Activated naive CD4-positive, alpha-beta T cell treated with Interleukin-2 at 50 U/mL for 16 hours (primary cell): ENCODE results near the gene TAF3.

Experiments used
- DNase-seq: peaks from one replicate; pipeline ENCODE4 v3.0.0-alpha.2; 2020

TAF3 gene

DNA sequence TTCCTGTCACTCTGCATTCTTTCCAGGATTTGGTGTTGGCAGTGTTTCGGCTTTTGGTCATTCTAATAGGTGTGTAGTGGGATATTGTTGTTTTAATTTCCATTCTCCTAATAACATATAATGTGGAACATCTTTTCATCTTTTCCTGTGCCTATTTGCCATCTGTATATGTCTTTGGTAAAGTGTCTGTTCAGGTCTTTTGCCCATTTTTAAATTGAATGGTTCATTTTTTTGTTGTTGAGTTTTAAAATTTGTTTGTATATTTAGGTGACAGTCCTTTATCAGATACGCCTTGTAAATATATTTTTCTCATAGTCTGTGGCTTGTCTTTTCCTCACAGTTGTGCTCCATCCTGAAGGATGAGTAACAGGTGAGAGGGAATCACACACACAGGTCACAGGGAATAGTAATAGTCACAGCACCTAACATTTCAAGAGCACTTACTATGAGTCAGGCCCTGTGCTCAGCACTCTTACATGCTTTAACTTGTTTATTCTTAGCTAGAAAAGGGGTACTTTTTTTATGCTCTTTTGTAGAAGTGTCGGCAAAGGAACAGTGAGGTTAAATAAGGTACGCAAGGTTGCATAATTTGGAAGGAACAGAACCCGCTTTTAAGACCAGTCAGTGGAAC is 119.1 kb downstream of the TAF3 start:
- no peak for DNase-seq

DNA sequence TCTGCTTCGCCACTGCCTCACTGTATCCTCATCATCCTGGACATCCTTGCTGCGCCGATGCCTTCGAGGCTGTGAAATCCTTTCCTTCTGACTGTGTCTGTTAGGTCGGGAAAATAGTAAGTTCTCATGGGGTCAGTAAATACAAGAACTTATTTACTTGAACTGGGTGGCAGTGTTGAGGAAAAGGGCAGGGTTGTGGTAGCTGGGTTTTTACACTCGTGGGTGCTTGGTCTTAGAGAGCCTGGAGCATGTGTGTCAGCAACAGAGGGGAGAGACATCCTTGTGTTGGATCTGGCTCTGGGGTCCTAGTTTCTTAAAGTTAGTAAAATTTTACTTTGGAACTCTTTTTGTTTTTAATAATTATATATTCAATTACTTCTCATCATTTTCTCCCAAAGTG is 123.3 kb downstream of the TAF3 start:
- DNase-seq, result no peak

DNA sequence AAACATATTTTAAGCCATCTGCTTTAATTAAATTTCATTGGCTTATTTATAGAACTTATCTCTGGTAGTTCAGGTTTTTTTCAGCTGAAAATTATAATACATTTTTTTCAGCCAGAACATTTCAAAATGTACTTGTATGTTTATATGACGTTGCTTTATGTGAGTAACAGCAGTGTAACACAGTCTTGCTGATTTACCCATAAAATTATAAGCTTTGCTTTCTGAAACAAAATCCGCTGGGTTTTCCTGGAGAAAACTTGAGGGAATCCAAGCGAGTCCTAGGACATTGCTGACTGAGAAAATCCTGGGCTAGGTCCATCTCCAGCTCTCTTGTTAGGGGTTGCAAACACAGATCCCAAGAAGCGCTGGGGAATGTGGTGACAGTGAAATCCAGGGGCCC is 124.0 kb downstream of the TAF3 start:
- no peak for DNase-seq

DNA sequence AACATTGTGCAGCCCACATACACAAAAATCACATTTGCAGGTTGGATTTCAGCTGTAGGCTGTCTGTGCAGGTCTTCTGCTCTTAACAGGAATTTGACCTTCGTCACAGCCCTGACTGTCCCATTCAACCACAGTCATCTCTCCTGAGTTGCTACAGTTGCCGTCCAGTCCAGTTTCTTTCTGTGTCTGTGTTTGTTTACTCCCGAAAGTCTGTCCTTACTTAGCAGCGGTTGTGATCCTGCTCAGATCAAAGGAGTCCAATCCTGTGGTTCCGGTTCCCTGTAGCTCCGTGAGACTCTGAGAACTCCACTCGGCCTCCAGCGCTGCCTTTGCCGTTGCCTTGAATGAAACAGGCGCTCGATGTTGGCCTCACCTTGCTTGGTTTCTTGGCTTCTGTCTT is 124.6 kb downstream of the TAF3 start:
- no peak for DNase-seq

DNA sequence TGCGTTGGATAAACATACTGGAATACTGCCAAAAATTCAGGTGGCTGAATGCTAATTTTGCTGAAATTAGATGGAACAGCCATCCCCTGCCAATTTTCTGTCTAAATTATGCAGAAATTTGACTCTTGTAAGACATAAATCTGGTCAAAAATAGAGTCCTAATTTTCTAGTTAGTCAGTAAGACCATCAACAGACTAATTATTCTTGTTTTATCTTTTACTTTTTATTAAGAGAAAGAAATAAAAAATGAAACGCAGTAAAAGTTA is 125.8 kb downstream of the TAF3 start:
- no peak for DNase-seq

DNA sequence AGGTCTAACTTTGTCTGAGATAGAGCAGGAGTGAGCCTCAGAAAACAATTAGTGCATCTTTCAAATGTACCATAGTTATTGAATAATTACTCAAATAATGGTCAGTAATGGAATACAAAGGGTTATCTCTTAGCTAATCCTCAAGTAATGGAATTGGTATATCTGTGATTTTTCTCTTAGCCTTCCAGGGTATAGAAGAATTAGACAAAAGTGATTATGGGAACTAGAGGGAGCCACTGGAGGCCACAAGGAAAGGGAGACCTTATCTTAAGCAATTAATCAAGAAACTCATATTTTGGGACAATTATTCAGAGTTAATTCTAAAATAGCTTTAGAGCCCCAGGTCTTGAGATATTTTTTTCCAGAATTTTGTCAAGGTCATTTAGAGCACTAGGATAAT is 126.2 kb downstream of the TAF3 start:
- DNase-seq, result no peak

DNA sequence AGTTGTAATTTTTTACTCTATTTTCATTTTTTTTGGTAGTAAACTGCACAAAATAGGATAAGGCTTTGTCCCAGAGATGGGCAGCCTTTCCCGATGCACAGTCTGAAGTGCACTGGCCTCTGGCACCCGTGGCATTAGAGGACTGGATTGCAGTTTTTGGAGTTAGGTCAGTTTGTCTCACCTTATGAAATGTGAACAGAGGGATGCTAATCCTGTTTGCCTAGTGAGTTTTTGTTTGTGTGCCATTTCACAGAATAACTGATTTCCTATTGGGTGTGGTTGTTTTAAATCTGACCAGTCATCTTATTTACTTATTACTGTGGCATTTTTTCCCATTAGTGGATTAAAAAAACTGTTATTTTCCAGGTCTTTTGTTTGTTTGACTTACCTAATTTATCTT is 126.7 kb downstream of the TAF3 start:
- no peak for DNase-seq

DNA sequence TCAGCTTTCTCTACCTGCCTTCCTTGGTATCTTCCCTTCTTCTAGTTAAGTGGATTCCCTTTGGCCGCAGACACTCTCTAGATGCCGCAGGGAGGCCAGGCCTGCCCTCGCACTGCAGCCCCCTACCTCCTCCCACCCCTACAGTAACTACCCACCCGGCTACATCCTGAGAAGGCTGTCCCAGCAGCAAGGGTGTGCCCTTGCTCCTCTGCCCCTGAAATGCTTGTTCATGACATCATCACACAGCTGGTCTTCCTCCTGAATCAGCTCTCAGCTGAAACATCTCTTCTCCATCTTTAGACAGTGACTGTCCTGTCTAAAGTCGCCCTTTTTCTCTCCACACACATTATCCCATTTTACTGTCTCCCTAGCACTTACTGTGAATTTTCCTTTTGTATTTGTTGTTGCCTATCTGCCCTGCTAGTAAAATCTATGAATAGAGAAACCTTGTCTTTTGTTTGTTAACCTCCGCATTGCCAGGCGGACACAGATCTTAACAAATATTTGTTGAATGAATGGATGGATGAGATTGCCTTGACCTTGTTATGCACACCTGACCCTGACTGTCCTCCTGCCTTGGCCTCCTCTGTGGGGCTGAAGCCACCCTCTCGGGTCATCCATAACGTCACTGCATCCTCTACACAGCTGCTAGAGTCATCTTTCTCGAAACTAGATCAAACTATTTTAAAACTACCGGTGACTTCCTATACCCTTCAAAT is 127.3 kb downstream of the TAF3 start:
- DNase-seq, result no peak

DNA sequence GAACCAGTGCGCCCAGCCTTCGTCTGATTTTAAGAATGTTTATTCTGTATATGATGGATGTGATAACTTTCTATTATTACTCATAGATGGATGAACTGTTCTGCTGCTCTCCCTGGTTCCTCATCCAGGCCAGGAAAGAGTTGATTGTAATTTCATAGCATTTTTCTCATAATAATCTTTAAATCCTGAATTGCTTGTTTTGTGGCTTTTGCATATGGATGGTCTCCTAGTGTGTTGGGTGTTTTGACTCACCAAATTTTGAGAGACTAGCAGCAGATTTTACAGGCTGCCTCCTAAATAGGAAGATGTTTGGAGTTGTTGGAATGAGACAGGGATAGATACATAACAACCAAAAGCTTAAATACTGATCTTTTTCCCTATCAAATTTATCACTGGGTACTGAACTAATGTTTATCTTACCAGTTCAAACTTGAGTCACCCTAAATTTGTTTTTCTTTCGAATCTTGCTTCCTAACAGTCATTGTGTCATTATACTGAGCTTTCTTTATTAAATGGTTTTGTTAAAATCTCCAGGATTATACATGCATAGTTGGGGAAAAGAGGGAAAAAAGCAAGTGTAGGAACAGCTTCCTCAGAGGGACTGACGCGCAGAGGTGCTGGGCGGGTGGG is 130.2 kb downstream of the TAF3 start:
- DNase-seq, result no peak

DNA sequence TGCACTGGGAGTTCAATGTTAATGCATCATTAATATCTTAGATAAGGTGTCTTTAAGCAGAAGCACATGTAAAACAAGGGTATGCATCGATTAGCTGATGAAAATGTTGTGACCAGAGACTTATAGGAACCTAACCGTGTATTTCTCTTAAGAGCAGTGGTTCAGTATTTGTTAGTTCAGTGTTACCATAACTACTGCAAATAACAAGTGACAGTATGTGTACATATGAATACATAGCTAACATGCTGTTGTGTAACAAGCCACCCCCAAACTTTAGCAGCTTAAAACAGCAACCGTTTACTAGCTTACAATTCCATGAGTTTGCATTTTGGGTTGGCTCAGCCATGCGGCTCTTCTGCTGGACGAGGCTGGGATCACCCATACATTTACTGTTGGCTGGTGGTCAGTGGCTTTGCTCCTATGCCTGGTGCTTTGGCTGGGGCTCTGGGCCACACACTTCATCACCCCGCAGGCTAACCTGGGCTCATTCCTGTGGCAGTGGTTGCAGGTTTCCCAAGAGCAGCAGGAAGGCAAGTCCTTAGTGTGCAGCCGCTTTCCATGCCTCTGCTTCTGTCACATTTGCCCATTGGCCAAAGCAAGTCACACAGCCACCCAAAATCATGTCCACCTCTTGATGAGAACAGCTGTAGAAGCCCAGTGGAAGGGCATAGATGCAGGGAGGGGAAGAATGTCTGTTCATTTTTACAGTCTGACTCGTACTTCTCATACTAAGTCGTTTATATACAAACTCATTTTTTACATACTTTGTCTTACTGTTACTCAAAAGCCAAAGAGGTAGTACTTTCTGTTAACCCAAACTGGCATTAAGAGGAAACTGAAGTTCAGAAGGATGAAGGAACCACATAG is 132.9 kb downstream of the TAF3 start:
- DNase-seq, result no peak

DNA sequence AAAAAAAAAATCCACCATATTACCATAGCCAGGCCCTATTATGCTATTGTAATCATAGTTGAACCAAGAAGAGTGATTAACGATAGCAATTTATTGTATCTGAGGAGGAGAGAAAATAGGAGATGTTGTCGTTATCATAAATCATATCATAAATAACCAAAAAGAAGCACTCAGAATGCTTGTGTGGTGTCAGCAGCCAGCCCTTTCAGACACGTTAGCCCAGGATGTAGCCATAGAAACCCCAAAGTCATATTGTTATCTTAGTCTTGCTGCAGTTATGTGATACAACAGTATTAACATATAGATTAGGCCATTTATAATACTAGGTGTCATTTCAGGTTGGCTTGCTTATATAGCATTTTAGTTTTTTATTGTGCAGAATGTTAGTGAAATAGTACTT is 134.0 kb downstream of the TAF3 start:
- DNase-seq, result no peak

DNA sequence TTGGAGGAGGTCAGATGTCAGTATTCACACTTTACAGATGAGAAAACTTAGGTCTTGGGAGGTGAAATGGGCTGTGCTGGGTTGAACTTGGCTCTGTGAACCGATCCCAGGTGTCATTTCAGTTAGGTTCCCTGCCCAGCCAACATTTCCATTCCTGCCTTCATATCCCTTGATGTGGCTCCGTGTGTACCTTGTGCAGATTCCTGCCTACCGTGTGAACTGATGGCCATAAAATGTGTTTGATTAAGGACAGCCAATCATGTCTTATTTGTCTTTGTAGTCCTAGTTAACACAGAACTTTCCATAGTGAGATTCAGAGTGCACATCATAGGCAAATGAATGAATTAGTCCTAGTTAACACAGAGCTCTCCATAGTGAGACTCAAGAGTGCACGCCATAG is 135.1 kb downstream of the TAF3 start:
- no peak for DNase-seq

DNA sequence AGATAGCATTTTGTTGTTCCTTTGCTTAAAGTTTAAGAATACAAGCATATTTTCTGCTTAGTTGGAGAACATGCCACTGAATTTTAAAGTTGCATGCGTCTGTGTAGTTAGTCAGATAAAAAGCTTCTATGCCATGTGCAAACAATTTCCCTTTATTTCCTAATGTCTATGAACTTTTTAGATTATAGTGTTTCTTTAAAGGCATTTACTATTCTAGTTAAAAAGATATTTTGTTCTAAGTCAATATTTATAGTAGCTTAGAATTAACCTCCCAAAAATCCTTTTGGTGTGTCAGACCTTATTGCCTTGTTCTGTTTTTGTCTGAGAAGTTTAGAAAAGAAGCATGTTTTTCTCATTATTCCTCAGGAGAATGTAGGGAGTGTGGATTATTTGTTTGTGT is 137.1 kb downstream of the TAF3 start:
- no peak for DNase-seq

DNA sequence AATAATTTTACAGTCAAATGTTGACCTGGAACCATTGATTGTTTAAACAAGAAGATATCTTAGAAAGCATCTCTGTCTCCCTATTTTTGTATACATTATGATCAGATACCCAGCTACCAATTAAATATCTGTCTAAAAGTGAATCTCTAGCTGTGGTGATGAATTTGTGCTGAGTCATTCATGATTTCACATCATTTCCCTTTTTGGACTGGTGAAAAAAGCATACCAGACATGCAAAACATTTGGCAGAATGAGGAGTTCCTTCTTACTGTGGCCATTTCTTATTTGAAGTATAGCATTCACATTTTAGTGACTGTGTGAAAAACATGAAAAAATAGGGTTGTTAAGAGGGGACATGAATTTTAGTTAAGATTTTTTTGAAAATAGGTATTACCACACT is 138.2 kb downstream of the TAF3 start:
- DNase-seq, result no peak

DNA sequence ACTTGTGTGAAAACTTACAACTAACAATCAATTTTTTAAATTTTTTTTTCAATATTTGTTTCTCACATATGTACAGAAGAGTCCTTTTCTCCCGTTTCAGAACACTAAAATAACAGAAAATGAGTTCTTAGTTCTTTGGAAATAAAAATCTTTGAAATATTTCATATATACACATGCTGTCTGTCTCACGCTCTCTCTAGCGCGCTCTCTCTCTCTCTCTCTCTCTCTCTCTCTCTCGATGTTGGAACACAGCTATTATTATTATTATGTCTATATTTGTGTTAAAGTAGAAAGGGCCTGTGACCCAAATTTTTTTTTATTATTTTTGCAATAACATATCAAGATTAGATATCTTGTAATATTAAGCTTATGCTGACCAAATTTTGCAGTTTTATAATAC is 139.3 kb downstream of the TAF3 start:
- DNase-seq, result no peak

DNA sequence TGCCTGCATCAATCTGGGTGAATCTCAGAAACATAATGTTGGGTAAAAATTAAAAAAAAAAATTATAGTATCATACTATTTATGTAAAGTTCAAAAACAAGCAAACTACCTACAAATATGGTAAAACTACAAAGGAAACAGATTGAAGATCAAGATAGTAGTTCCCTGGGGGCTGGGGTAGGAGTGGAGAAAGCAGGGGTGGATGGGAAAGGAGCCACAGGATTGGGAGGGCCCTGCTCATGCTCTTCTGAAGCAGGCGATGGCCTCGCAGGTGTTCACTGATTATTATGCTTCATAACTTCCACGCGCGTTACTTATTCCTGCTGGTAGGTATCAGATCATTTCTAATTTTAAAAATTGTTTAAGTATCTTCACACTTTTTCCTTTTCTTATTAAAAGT is 140.1 kb downstream of the TAF3 start:
- DNase-seq, result no peak

DNA sequence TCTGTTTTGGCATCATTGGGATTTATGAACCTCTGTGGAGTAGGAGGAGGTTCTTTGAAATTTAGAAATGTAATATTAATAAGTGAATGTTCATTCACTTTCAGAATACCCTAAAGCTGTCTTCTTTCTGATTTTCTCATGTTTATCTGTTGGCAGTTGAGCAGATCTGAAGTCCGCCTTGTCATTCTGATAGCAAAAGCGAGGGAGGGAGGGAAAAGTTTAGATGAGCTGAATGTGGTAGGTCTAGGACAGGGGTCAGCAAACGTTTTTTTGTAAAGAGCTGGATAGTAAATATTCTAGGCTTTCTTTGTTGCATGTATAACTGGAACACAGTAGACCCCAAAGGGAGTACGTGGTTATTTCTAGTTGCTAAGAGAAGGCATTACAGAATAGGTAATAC is 141.8 kb downstream of the TAF3 start:
- no peak for DNase-seq

DNA sequence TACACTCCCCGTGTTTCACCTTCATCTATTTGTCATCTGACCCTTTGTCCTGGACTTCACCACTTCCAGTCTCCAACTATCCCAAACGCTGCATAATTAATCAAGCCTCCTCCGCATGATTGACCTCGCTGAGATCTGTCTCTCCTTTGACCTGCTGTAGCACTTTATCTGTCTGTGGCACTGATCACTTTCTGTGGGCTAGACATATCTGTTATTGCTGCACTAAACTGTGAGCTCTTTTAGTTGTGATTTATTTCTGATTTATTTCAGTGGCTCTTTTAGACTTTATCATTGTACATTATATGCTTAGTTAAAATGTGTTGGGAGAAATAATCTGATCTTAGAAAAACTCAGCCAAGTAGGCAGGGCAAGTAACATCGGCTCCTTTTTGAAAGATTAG is 144.3 kb downstream of the TAF3 start:
- DNase-seq, result no peak

DNA sequence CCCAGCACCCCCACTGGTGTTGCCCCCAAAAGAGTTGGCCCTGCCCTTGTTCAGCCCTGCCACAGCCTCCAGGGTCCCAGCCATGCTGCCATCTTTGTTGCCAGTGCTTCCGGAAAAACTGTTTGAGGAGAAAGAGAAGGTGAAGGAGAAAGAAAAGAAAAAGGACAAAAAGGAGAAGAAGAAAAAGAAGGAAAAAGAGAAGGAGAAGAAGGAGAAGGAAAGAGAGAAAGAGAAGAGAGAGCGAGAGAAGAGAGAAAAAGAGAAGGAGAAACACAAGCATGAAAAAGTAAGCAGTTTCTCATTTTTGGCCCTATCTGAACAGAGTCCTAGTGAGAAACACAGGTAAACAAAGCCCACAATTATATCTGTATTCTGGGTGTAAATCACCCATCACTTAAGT is 147.2 kb downstream of the TAF3 start:
- no peak for DNase-seq

DNA sequence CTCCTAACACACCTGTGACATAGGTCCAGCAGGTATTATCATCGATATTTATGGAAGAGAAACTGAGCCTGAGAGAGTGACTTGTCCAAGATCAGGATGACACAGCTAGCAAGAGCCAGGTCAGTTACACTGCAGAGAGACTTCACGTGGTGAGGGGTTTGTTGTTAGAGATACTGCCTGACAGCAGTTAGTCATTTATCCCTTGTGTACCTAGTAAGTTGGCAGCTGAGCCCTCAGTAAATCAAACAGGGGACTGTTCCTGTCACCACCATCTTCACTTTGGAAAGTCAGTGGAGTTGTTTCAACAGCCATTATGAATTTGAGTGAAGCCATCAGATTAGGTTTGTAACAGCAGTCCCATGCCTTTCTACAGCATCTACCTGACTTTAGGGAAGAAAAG is 148.7 kb downstream of the TAF3 start:
- DNase-seq, result no peak

DNA sequence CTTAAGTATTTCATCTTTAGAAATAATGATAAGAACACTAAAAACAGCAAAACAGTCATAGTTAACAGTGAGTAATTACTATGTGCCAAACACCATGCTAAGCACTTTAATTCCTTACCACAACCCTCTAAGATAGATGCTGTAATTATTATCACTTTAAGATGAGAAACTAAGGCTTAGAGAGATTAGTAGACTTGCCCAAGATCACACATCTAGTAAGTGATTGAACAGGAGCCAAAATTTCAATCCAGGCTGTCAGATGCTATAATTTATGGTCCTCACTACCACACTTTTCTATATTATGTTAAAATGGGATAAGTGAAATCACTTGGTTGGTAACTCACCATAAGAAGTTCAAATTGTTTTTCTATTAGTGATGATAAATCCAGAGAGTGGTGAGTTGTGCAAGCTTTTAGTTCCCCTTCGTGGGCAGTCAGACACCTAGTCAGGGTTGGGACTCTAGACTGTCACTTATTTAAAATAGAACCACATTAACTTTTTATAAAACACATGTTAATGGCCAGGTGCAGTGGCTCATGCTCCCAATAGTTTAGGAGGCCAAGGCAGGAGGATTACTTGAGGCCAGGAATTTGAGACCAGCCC is 150.3 kb downstream of the TAF3 start:
- no peak for DNase-seq

DNA sequence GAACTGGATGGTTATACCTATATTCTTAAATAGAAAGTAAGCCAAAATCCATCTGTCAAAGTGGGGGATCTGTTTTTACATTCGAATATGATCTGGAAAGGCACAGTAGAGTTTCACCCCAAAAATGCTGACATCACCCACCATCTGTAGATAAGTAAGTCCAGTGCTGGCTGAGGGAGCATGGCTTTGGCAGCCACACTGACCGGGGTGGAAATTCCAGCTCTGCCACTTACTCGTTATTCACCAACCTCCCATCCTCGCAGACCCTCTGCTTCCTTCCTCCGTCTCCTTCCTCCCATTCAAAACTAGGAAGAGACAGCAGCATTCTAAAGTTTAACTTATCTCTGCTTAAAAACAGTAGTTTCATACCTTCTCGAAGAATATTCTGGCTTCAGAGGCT is 151.3 kb downstream of the TAF3 start:
- no peak for DNase-seq

DNA sequence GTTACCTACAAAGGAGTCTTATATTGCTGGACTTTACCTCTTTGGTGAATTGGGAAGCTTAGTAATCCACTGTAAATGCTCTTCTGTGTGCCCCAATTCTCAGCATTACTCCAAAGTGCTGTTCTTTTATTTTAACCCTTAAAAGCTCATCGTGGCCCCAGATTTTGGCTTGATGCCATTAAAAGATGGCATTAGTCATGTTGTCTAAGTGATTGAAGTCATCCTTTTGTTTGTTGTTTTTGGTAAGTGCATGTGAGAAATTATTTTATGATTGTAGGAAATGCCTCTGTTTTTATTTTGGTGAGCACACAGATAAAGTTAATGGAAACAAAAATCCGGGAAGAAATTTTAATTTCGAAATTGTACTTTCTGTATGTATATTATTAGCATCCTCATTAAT is 153.6 kb downstream of the TAF3 start:
- no peak for DNase-seq

DNA sequence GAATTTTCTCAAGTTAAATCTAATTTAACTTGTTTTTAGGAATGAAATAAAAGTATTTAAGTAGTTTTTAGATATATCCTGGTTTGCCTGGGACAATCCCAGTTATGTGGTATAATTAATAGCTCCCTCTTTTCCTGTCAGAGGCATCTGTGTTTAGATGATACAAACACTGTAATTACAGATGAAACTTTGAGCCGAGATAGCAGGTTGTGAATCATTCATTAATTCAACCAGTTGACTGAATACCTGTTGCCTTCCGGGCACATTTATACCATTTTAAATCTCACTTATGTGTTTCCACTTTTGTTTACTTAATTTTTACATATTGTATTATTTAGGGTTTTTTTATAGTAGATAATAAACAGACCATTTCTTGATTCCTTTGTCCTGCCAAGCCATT is 154.1 kb downstream of the TAF3 start:
- no peak for DNase-seq
